IPS-15b (cell line): ENCODE results near the gene ZNF765.
"Not testable (repeated sequence)": the region's sequence is repeated elsewhere in the genome, so short reads cannot be mapped to it uniquely, and the experiment has no call there.

ENCODE experiments used
- H3K27me3 ChIP-seq: one replicate; pipeline ENCODE4 v1.6.1; 2013; ENCODE audit warnings: low read length; ENCODE audit not compliant: control insufficient read depth, insufficient read depth
- H3K36me3 ChIP-seq: one replicate; pipeline ENCODE4 v1.6.1; 2013; ENCODE audit warnings: low read length; ENCODE audit not compliant: control insufficient read depth, insufficient read depth
- H3K4me1 ChIP-seq: one replicate; pipeline ENCODE4 v1.6.1; 2013; ENCODE audit warnings: mild to moderate bottlenecking, low read length; ENCODE audit not compliant: control insufficient read depth, insufficient read depth
- H3K4me3 ChIP-seq: one replicate; pipeline ENCODE4 v1.5.1; 2013; ENCODE audit warnings: low read depth, low read length
- H3K9ac ChIP-seq: one replicate; pipeline ENCODE4 v1.6.1; 2013; ENCODE audit warnings: low read depth, mild to moderate bottlenecking, low read length
- H3K9me3 ChIP-seq: one replicate; pipeline ENCODE4 v1.6.1; 2013; ENCODE audit warnings: mild to moderate bottlenecking, low read length; ENCODE audit not compliant: control insufficient read depth, insufficient read depth

Gene ZNF765

DNA sequence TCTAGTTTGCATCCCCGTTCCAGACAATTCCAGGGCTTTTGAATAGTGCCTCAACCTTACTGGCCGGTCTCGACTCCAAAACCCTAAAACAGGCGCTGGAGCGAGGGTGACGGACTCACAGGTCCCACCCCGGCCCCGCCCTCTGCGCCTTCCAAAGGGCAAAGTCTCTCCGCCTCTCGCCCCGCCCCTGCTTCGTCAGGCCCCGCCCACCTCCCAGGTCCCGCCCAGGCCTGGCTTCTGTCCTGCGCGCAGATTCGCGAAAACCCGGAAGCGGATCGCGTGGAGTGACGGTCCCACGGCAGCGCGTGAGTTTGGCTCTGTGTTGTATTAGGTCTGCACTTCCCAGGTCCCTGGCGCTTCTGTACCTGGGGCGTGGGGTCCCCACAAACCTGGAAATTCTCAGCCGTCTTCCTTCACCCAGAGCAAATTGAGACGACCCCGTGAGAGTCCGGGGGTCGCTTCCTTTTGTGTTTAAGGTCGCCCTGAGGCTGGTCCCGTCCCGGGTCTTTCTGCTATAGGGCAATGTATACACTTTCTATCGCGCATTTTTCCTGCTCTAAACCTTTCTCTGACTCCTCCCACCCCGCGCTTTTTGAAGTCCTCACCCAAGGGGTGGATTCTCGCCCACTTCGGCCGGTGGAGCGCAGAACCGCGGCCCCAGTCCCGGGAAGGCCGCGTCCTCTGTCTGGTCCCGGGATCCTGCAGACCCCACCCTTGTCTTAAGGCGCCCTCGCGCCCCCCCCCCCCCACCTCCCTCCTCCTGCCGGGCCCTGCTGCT, 72.7 kb downstream of the ZNF765 start, which contains the start of gene ZNF813:
Gene ZNF813 (plus strand): TSS at position 249 of the 778 bp plus-strand sequence. CDS start 16,090 bp downstream, outside the sequence.
- H3K4me1 ChIP-seq, result peaks cover 6% of the 10 kb centered on the region
- H3K9me3 ChIP-seq, result no peaks in the 10 kb centered on the region
- no peaks in the 10 kb centered on the region for H3K27me3 ChIP-seq
- no peaks in the 10 kb centered on the region for H3K36me3 ChIP-seq
- peak within 1 kb of the TSS; percentile 65 for H3K9ac ChIP-seq
- peak within 1 kb of the TSS; percentile 80 for H3K4me3 ChIP-seq

DNA sequence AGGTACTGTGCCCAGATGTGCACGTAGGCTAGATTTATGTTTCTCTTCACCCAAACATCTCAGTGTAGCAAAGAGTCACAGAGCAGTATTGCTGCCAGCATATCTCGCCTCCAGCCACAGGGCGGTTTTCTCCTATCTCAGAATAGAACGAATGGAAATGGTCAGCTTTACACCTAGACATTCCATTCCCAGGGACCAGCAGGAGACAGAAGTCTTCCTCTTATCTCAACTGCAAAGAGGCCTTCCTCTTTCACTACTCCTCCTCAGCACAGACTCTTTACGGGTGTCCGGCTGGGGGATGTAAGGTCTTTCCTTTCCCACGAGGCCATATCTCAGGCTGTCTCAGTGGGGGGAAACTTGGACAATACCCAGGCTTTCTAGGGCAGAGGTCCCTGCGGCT, 73.7 kb downstream of the ZNF765 start:
- H3K36me3 ChIP-seq, H3K4me1 ChIP-seq, H3K27me3 ChIP-seq, H3K9ac ChIP-seq, H3K9me3 ChIP-seq: not testable (repeated sequence)
- peak overlapping the region; percentile 80 for H3K4me3 ChIP-seq

- Histone ChIP-seq H3K9me3 (no peaks in the 10 kb centered on the region), H3K9ac (no peak overlapping the region), H3K4me1 (peaks cover 6% of the 10 kb centered on the region), H3K4me3 (no peak overlapping the region), H3K27me3 (no peaks in the 10 kb centered on the region), H3K36me3 (peaks cover 3% of the 10 kb centered on the region)
Observed at GRCh38 chr19:53471916-53472315, 77.0 kb downstream of the ZNF765 start.

GRCh38 chr19:53474832-53475231, 79.9 kb downstream of the ZNF765 start:
- peaks cover 14% of the 10 kb centered on the region for H3K36me3 ChIP-seq
- H3K27me3 ChIP-seq, H3K4me1 ChIP-seq, H3K9ac ChIP-seq, H3K4me3 ChIP-seq, H3K9me3 ChIP-seq: not testable (repeated sequence)

GRCh38 chr19:53475470-53475869, 80.5 kb downstream of the ZNF765 start:
- not testable (repeated sequence) for H3K4me3 ChIP-seq, H3K9me3 ChIP-seq, H3K27me3 ChIP-seq, H3K9ac ChIP-seq, H3K4me1 ChIP-seq
- H3K36me3 ChIP-seq, result peaks cover 18% of the 10 kb centered on the region
